A549 (cell line): ENCODE measurements around the gene BRI3BP.

Experiments used
- BHLHE40 ChIP-seq: IDR thresholded peaks from 2 replicates; pipeline ENCODE4 v1.6.1; 2012; ENCODE audit warnings: low read depth, low read length, inconsistent platforms
- CEBPB ChIP-seq, 2 experiments: fragments of >200 bp in 1 of 2; sonication (Bioruptor Twin) in 1 of 2; formaldehyde crosslinking in 1 of 2; IDR thresholded peaks; 2 replicates each; pipeline ENCODE4 v1.6.1; 2012 to 2016
- CHD4 ChIP-seq: fragments of 200-600 bp; sonication (generic); IDR thresholded peaks from 2 replicates; pipeline ENCODE4 v1.6.1; 2016; ENCODE audit warnings: antibody characterized with exemption, mild to moderate bottlenecking, borderline replicate concordance
- EP300 ChIP-seq, 2 experiments: fragments of >200 bp; sonication (Bioruptor Twin); formaldehyde crosslinking; IDR thresholded peaks; 2 replicates in 1 of 2; 3 replicates in 1 of 2; pipeline ENCODE4 v1.6.1; 2016 to 2017
- MAX ChIP-seq: IDR thresholded peaks from 2 replicates; pipeline ENCODE4 v1.6.1; 2012
- POLR2A ChIP-seq: IDR thresholded peaks from 2 replicates; pipeline ENCODE4 v1.6.1; 2012; ENCODE audit warnings: mild to moderate bottlenecking, low read length
- POLR2AphosphoS2 ChIP-seq: conservative IDR thresholded peaks from 2 replicates; pipeline ENCODE4 v1.6.1; 2012; ENCODE audit warnings: low read length, improper control_type of control experiment, inconsistent platforms
- RARB ChIP-seq: fragments of 250-450 bp; sonication (Bioruptor Pico); IDR thresholded peaks from 2 replicates; pipeline ENCODE4 v1.8.0; 2021; ENCODE audit warnings: mild to moderate bottlenecking, moderate library complexity
- RNF2 ChIP-seq: fragments of 200-600 bp; sonication (generic); IDR thresholded peaks from 2 replicates; pipeline ENCODE4 v1.6.1; 2016; ENCODE audit warnings: low read depth, mild to moderate bottlenecking, antibody characterized with exemption, moderate library complexity, borderline replicate concordance
- USF2 ChIP-seq: fragments of 450-650 bp; IDR thresholded peaks from 2 replicates; pipeline ENCODE4 v1.6.1; 2014; ENCODE audit warnings: antibody characterized with exemption
- TF ChIP-seq, protein P1 (sequence below): fragments of >200 bp; sonication (Bioruptor Twin); formaldehyde crosslinking; IDR thresholded peaks from 3 replicates; pipeline ENCODE4 v1.5.1; 2016

GRCh38 chr12:125018356-125018755 is 24.9 kb downstream of the BRI3BP start:
- TF ChIP-seq RARB (no peak), MAX (no peak), CHD4 (no peak), CEBPB (IDR thresholded peaks at IDR 0.05) (no peak), BHLHE40 (no peak), EP300 (IDR thresholded peaks at IDR 0.05) (no peak), USF2 (no peak), POLR2AphosphoS2 (no peak), RNF2 (no peak), POLR2A (no peak)
- TF ChIP-seq, protein P1, sequence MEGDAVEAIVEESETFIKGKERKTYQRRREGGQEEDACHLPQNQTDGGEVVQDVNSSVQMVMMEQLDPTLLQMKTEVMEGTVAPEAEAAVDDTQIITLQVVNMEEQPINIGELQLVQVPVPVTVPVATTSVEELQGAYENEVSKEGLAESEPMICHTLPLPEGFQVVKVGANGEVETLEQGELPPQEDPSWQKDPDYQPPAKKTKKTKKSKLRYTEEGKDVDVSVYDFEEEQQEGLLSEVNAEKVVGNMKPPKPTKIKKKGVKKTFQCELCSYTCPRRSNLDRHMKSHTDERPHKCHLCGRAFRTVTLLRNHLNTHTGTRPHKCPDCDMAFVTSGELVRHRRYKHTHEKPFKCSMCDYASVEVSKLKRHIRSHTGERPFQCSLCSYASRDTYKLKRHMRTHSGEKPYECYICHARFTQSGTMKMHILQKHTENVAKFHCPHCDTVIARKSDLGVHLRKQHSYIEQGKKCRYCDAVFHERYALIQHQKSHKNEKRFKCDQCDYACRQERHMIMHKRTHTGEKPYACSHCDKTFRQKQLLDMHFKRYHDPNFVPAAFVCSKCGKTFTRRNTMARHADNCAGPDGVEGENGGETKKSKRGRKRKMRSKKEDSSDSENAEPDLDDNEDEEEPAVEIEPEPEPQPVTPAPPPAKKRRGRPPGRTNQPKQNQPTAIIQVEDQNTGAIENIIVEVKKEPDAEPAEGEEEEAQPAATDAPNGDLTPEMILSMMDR = no peak
